NOMO-1 treated with DMSO at 0.1 percent for 48 hours (cell line): Measurements from ENCODE around the gene SLC25A29.
A peak's percentile ranks its signal among the peaks of the same experiment; 100 is the strongest.

ENCODE experiments used
- DNase-seq: peaks from one replicate; lab custom pipeline; 2025; ENCODE audit not compliant: unreplicated experiment; lab: John Stamatoyannopoulos, UW

SLC25A29 gene

DNA sequence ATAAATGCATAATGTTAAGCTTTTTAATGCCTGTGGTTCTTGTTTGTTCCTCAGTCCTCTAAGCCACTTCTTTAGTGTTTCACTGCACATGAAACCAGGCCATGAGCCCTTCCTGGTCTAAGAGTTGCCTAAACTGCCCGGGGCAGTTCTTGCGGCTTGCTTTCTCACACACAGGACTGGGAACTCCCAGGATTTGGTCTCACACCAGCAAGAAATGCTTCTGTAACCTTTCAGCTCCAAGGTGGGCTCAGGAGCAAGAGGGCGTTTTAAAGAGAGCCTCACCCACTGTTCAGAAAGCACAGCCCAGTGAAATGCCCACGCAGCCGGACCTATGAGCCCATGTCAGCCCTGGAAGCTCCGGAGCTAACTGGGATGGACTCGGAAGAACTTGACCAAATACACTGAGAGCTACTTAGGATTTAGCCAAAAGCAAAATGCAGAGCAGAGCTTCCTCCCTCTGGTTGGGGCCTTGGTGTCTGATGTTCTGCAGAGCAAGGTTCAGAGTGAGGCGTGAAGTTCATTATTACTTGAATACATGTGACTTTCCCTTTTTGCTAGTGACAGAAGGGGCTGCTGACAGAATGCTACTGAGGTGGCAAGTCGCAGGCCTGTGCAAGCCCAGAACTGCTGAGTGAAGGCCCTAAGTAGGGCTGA lies 23.4 kb downstream of the SLC25A29 start:
- DNase-seq: no peak

DNA sequence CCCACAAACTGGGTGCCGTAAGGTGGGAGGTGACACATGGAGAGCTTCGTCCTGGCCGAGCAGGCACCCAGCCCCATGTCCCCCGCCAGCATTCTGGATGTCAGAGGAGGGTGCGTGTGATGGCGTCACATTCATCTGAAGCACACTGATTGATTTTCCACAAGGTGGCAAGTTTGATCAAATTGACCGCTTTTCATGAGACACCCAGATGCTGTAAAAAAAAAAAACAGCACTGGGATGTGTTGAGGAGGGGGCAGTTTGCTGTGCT lies 24.2 kb downstream of the SLC25A29 start:
- DNase-seq: no peak

DNA sequence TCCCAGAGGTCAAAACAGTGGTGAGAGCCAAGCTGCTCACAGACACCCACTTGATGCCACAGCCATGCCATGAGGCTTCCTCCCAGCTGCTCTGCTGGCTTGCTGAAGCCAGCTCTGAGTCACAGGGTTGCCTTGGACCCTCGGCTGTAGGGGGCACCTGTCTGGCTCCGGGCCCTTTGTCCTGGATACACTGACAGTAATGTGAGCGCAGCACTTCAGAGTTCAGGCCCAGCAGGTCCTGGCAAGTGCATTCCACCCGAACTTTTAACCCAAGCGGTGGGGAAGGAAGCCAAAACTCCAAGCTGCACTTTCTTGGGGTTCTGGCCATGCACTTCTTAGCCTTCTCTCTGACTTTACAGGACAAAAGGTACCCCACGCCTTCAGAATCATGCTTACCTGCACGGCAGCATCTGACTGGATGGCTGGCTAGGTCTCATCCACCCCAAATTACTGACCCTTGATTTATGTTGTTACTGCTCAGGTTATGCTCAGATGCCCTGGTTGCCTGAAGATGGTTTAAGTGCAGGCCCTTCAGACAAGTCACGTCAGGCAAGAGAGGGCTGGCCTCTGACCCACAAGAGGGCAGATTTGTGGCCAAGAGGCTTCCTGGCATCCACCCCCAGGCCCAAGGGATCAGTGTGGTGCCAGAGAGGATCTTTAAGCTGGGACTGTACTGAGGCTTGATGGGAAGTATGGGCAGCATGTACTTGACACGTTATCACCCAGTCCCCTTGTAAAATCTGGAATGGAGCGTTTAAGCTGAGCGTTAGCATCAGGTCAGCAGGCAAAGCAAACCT lies 24.8 kb downstream of the SLC25A29 start:
- DNase-seq: no peak

DNA sequence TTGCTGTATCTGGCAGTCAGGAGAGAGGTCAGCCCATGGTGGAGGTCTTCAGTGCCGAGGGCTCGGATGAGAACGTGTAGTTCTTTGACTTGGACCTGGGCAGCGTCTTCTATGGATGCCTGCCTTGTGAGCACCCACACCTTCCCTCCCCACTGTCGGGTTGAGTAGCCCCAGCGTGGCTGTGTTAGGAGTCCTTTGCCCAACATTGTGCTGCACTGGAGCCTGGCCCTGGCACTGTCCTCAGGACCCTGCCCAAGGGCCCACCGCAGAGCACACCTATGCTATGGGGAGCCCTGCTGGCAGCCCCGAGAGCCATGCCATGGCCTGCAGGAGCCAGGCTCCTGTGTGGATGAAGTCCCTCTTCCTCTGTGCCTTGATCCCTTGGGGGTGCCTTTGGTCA lies 26.7 kb downstream of the SLC25A29 start:
- no peak for DNase-seq

DNA sequence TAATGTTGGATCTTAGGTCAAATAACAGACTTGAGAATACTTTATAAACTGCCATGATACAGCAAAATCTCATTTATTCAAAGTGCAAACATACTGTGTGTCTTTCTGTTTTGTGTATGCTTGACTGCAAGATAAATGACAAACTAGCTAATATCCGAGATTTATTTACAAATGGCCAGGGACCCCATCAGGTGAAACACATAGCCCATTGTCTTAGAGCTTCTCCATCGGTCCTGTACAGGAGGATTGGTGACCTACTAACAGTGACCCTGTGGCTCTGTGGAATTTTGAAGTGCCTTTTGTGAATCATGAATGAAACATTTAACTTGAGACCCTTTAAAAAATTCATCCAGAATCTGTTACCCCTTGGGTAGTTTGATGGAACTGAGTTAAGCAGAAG lies 27.1 kb downstream of the SLC25A29 start:
- DNase-seq: no peak

DNA sequence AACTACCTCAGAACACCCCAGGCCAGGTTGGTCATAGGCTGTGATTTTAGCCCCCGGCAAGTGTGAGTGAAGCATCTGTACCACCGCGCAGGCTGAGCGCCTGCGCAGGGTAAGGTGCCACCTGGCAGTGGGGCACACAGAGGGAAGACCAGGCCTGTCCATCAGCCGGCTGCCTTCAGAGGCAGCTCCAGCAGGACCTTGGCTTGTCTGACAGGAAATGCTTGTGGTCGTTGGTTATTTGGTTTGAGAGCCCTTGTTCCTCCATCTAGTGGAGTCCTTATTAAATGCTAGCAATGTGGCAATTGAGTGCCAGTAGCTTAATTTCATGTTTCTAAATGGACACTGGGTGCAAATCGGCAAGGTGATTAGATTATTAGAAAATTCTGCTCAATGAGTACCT lies 27.5 kb downstream of the SLC25A29 start:
- peak; percentile 68 for DNase-seq

DNA sequence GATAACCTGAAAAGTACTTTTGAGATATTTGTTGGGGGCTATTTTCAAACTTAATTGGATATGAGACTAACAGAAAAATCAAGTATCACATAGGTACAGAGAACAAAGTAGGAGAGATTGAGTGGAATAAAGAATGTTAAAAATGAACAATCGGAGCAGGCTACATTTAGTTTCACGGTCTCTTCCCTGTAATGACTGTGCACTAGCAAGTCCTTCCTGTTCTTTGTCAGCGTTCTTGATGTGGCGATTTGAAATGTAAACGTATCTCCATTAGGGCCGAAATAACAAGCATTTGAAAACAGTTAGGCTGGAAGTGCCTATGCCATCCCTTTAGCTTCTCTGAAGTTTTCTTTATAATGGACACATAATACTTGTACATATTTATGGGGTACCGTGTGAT lies 31.0 kb downstream of the SLC25A29 start:
- DNase-seq: no peak

DNA sequence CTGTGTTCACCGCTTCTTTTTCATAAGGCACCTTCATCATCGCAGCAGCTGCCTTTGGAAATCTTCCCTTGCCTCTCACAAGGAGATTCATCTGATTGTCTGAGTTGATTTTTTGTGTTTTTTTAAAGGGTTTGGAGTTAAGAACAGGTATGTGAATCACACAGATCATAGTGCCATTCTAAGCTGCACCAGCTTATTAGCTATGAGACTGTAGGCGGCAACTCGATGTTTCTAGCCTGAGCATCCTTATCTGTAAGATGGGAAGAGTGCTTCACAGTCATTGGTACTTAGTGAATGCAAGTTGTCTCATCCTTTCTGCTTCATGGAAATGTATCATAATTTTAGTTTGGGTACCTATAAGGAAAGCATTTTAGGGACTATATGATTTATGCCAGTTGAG lies 32.0 kb downstream of the SLC25A29 start:
- DNase-seq: no peak

DNA sequence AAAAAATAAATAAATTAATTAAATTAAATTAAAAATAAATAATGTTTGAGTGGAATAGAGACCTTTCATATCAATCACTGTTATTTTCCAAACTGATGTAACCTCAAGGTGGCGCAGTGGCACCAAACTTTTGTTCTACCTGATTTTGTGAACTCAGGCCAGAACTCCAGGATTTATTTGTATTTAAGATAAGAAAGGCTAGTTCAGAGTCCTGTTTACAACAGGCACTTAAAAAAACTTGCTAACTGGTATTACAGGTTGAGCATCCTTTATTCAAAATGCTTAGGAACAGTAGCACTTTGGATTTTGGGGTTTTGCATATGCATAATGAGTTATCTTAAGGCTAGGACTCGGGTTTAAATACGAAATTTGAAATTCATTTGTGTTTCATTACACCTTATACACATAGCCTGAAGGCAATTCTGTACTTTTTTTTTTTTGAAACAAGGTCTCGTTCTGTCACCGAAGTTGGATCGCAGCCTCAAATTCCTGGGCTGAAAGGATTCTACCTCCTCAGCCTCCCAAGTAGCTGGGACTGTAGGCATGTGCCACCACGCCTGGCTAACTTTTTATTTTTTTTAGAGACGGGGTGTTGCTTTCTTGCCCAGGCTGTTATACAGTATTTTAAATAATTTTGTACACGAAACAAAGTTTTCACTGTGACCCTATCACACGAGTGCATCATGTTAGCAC lies 34.9 kb downstream of the SLC25A29 start:
- DNase-seq: peak; percentile 12

DNA sequence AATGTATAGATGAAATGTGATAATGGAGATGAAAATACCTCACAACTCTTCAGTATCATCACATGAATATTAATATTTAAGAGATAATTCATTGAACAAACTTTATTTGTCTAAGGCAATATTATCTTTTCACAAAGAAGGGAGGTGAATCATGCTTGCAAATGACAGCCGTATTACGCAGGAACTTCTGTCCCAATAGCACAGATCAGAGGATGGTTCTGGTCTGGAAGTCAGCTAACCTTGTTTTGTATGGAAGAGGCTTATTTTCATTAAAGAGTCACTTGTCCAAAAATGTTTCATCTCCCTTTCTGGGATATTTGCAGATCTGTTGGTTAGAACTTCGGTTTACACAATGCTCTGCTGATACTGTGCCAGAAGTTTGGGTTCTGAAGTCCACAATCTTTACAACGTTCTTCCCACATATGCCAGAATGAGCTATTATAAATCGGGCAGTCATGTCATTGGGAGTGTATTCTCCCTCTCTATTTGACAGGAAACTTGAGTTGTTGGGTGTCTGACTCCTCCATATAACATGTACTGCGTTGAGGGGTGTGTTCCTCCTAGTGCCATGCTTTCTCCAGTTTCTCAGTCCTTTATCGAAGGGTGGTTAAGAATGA lies 37.5 kb downstream of the SLC25A29 start:
- DNase-seq: no peak

DNA sequence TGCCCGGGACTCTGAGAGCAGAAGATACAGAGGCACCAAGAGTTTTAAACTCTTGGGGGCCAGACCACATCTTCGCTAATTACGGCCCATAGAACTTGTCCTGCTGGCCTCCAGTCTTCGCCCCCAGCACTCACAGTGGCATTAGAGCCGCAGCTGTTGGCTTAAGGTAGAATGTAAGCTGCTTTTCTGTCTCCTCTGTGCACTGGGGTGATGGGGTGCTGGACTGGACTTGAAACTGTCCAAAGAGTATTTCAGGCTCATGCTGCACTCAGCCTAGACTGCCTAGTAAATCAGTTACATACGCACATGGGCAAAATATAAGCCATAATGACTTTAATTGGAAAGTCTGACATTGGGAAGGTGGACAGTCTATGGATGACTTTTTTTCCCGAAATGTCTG lies 38.3 kb downstream of the SLC25A29 start:
- DNase-seq: no peak

DNA sequence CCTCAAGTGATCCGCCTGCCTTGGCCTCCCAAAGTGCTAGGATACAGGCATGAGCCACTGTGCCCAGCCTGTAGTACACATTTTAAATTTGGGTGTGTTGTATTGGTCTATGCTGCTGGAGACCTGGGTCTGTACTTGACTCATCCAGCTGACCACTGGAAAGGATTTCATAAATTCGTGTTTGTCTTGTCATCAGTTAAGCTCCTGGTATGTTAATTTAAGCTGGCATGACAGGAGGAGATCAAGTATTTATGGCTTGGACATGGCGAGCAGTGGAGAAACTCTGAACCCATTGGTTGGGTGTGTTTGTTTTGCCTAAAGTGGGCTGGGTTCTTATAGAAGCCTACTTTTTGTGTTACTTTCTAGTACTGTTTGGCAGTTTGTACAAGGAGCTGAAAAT lies 43.1 kb downstream of the SLC25A29 start:
- DNase-seq: no peak

DNA sequence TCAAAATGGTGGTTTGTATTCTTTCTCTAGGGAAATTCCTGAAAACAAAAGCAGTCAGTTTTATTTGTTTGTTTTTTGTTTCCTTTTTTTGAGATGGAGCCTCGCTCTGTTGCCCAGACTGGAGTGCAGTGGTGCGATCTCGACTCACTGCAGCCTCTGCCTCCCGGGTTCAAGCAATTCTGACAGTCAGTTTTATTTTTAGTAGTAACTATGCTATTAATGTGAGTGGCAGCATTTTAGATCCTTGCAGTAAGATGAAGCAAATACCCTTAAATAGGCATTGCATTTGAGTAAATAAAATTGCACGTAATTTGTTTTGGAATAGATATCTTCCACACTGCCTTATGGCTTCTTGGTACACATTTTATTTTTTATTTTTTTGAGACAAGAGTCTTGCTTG lies 43.7 kb downstream of the SLC25A29 start:
- no peak for DNase-seq

DNA sequence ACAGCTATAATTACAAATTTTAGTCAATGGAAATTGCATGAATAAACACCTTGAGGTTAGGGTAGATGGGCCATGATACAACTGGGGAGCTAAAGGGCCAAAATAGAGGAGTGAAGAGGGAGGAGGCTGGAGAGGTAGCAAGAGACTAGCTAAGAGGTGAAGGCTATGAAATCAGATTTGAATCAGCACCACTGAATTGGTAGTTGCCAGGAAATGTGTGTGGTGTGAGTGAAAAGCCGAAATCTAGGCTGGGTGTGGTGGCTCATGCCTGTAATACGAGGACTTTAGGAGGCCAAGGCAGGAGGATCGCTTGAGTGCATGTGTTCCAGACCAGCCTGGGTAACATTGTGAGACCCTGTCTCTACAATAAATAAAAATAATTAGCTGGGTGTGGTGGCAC lies 44.6 kb downstream of the SLC25A29 start:
- DNase-seq: no peak

DNA sequence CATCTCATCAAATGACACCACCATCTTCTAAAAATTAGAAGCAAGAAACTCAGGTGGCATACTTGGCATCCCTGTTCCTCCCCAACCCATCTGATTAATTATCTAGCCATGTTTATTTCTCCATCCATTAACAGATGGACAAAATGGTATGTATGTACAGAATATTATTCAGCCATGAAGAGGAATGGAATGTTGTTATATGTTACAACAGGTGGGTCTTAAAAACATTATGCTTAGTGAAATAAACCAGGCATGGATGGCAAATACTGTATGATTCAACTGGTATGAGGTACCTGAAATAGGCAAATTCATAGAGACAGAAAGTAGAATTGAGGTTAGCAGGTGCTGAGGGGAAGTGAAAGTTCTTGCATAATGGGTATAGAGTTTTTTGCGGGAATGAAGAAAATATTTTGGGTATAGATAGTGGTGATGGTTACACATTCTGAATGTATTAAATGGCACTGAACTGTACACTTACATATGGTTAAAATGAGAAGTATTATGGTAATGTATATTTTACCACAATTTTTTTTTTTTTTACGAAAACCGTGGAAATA lies 49.8 kb downstream of the SLC25A29 start:
- peak; percentile 51 for DNase-seq

DNA sequence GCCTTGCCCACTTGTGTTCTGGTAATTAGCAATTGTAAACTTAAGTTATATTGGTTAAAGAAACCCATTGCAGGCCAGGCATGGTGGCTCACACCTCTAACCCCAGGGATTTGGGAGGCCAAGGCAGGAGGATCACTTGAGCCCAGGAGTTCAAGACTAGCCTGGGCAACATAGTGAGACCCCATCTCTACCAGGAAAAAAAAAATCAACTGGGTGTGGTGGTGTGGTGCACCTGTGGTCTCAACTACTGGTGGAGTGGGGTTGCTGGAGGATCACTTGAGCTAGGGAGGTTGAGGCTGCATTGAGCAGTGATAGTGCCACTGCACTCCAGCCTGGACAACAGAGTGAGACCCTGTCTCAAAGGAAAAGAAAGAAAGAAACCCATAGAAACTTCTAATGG lies 53.6 kb downstream of the SLC25A29 start:
- no peak for DNase-seq

DNA sequence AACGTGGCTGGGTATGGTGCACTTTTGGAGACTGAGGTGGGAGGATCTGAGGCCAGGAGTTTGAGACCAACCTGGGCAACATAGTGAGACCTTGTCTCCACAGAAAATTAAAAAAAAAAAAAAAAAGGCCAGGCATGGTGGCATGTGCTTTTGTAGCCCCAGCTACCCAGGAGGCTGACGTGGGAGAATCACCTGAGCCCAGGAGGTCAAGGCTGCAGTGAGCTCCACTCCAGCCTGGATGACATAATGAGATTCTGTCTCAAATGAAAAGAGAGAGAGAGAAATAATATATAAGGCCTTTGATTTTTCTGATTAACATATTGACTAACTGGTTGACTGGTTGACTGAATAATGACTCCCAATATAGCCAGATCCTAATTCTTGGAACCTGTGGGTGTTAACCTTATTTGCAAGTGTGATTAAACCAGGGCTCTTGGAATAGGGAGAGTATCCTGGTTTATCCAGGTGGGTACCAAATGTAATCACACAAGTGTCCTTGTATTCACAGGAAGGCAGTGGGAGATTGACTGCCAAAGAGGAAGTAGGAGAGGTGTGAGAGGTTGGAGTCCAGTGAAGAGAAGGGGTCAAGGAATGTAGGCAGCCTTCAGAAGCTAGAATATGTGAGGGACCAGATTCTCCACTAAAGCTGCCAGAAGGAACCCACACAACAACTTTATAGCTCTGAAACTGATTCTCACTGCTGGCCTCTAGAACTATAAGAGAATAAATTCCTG lies 55.3 kb downstream of the SLC25A29 start:
- DNase-seq: no peak

DNA sequence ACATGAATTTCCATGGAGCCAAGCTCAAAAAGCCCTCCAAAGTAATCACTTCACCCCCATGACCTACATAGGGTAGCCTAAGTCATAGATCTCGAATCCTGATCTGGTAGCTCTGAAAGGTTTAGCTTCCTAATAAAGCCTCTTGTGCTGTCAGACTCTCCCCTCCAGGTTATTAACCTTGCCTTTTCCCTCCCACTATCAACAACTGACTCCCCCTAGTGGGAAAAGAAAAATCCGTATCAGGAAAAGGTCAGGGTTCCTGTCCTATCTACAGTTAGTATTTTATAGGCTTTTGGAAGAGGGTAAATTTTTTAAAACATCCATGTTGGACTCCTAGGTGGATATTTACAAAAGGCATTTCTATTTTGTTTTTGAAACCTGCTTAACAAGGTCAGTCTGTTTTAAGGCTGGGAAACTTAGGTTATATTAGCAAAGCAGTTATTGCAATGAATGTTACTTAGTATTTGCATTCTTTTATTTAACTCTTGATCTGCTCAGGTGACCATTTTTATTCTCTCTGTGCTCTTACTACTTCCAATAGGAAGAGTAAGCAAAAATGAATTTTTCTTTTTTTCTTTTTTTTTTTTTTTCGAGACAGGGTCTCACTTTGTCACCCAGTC lies 59.3 kb downstream of the SLC25A29 start:
- DNase-seq: peak; percentile 41

DNA sequence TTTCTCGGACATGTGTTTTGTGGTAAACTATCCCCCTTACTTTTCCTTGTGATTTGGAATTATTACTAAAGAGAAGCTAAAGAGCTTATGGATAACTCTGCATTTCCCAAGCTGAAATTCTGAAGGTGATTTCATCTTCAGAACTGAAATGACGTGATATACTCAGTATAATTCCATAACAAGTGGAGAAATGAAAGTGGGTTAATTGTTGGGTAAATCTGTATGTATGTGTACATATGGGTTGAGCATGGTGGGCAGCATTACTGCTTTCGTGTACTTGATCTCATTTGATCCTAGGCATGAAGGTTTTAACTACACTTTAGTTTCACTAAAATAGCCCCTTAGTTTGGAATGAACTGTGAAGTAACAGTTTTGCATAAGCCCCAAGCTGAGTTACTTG lies 63.2 kb downstream of the SLC25A29 start:
- DNase-seq: no peak

DNA sequence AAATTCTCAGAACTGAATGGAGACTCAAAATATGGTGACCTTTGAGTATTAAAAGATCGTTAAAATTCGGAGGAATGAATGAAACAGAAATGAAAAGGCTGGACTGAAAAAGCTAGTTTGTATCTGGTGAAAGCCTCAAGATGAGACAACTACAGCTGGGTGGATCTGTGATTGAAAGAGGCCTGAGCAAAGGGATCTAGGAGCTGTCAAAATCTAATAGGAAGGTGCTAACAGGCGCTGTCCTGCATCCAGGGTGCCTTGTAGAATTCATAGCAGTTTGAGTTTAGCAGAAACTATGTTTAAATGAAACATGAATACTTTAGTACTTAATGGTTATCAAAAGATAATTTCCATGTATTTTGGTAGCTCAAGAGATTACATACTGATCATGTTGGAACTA lies 65.0 kb downstream of the SLC25A29 start:
- DNase-seq: peak; percentile 2
